ENCODE data around the gene SGK2.

DNA sequence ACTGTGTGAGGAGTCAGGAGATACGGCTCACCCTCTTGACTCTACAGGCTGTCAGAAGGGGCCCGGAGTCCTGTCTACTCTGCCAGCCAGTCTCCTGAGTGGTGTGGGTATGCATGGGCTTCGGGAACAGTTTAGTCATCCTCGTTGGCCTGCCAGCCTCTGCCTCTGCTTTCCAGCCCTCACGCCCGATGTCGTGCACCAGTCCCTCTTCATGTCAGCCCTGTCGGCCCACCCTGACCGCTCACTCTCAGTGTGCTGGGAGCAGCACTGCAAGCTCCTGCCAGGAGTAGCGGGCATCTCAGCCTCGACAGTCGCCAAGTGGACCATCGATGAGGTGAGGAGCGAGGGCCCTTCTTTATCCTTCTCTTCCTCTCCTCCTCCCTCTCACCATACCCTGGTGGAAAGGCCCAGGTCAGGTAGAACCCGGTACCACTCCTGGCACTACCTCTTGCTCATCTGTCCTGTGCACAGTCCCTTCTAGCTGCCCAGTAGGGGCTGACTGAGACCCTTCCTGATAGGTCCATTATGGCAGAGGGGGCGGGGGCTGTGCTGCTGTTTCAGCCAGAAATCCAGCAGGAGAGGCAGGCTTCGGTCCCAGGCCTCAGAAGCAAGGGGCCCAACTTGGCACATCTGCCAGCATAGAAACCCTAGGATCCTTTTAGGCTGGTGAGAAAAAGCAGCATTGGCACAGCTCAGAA, 18.7 kb upstream of the SGK2 start:
- TF ChIP-seq POLR2A (IDR thresholded peaks at IDR 0.05; ENCODE audit: low read depth, low read length) (no peak), POLR2AphosphoS5 (IDR thresholded peaks at IDR 0.05; ENCODE audit: low read depth, low read length) (no peak)
